IPS-15b (cell line): Measurements from ENCODE around the gene LRRC14B.

Source experiments
- H3K27me3 ChIP-seq: one replicate; pipeline ENCODE4 v1.6.1; 2013; ENCODE audit warnings: low read length; ENCODE audit not compliant: control insufficient read depth, insufficient read depth
- H3K36me3 ChIP-seq: one replicate; pipeline ENCODE4 v1.6.1; 2013; ENCODE audit warnings: low read length; ENCODE audit not compliant: control insufficient read depth, insufficient read depth
- H3K4me1 ChIP-seq: one replicate; pipeline ENCODE4 v1.6.1; 2013; ENCODE audit warnings: mild to moderate bottlenecking, low read length; ENCODE audit not compliant: control insufficient read depth, insufficient read depth
- H3K4me3 ChIP-seq: one replicate; pipeline ENCODE4 v1.5.1; 2013; ENCODE audit warnings: low read depth, low read length
- H3K9ac ChIP-seq: one replicate; pipeline ENCODE4 v1.6.1; 2013; ENCODE audit warnings: low read depth, mild to moderate bottlenecking, low read length
- H3K9me3 ChIP-seq: one replicate; pipeline ENCODE4 v1.6.1; 2013; ENCODE audit warnings: mild to moderate bottlenecking, low read length; ENCODE audit not compliant: control insufficient read depth, insufficient read depth

Gene LRRC14B

GRCh38 chr5:170971-171800, 20.1 kb upstream of the LRRC14B start:
- H3K4me1 ChIP-seq = no peaks in the 10 kb centered on the region
- no peak overlapping the region for H3K4me3 ChIP-seq
- H3K36me3 ChIP-seq = peaks cover 14% of the 10 kb centered on the region
- no peaks in the 10 kb centered on the region for H3K9me3 ChIP-seq
- H3K9ac ChIP-seq = no peak overlapping the region
- H3K27me3 ChIP-seq = no peaks in the 10 kb centered on the region

GRCh38 chr5:171801-172331, 19.4 kb upstream of the LRRC14B start:
- no peaks in the 10 kb centered on the region for H3K27me3 ChIP-seq
- H3K4me1 ChIP-seq = no peaks in the 10 kb centered on the region
- no peak overlapping the region for H3K4me3 ChIP-seq
- H3K9ac ChIP-seq = no peak overlapping the region
- no peaks in the 10 kb centered on the region for H3K9me3 ChIP-seq
- H3K36me3 ChIP-seq = peaks cover 14% of the 10 kb centered on the region

GRCh38 chr5:172421-172820, 18.9 kb upstream of the LRRC14B start:
- Histone ChIP-seq H3K27me3 (no peaks in the 10 kb centered on the region), H3K4me3 (no peak overlapping the region), H3K36me3 (peaks cover 14% of the 10 kb centered on the region), H3K4me1 (no peaks in the 10 kb centered on the region), H3K9me3 (no peaks in the 10 kb centered on the region), H3K9ac (no peak overlapping the region)

GRCh38 chr5:172841-173251, 18.4 kb upstream of the LRRC14B start:
- no peaks in the 10 kb centered on the region for H3K9me3 ChIP-seq
- no peak overlapping the region for H3K4me3 ChIP-seq
- no peak overlapping the region for H3K9ac ChIP-seq
- H3K27me3 ChIP-seq = no peaks in the 10 kb centered on the region
- no peaks in the 10 kb centered on the region for H3K4me1 ChIP-seq
- H3K36me3 ChIP-seq = peaks cover 14% of the 10 kb centered on the region

- Histone ChIP-seq H3K9me3 (no peaks in the 10 kb centered on the region), H3K27me3 (no peaks in the 10 kb centered on the region), H3K4me3 (no peak overlapping the region), H3K9ac (no peak overlapping the region), H3K4me1 (no peaks in the 10 kb centered on the region), H3K36me3 (peaks cover 14% of the 10 kb centered on the region)
These were observed 17.7 kb upstream of the LRRC14B start for GRCh38 chr5:173392-174290.

GRCh38 chr5:174291-174600, 17.0 kb upstream of the LRRC14B start:
- Histone ChIP-seq H3K27me3 (no peaks in the 10 kb centered on the region), H3K4me3 (no peak overlapping the region), H3K36me3 (peaks cover 14% of the 10 kb centered on the region), H3K4me1 (no peaks in the 10 kb centered on the region), H3K9me3 (no peaks in the 10 kb centered on the region), H3K9ac (no peak overlapping the region)

GRCh38 chr5:174876-175465, 16.3 kb upstream of the LRRC14B start:
- Histone ChIP-seq H3K36me3 (peaks cover 14% of the 10 kb centered on the region), H3K27me3 (no peaks in the 10 kb centered on the region), H3K9ac (no peak overlapping the region)

GRCh38 chr5:176296-176823, 14.9 kb upstream of the LRRC14B start:
- no peak overlapping the region for H3K9ac ChIP-seq
- H3K27me3 ChIP-seq = no peaks in the 10 kb centered on the region
- peaks cover 14% of the 10 kb centered on the region for H3K36me3 ChIP-seq
- H3K4me3 ChIP-seq = no peak overlapping the region
- H3K4me1 ChIP-seq = no peaks in the 10 kb centered on the region
- no peaks in the 10 kb centered on the region for H3K9me3 ChIP-seq

More at GRCh38 chr5:174876-175465, 16.3 kb upstream of the LRRC14B start:
- Histone ChIP-seq H3K4me3 (no peak overlapping the region), H3K9me3 (no peaks in the 10 kb centered on the region), H3K4me1 (no peaks in the 10 kb centered on the region)

GRCh38 chr5:178110-178509, 13.2 kb upstream of the LRRC14B start:
- H3K4me3 ChIP-seq = no peak overlapping the region
- H3K9me3 ChIP-seq = no peaks in the 10 kb centered on the region
- H3K27me3 ChIP-seq = no peaks in the 10 kb centered on the region
- no peaks in the 10 kb centered on the region for H3K4me1 ChIP-seq
- H3K9ac ChIP-seq = no peak overlapping the region
- peaks cover 9% of the 10 kb centered on the region for H3K36me3 ChIP-seq

GRCh38 chr5:179401-179800, 11.9 kb upstream of the LRRC14B start:
- H3K4me1 ChIP-seq = no peaks in the 10 kb centered on the region
- H3K9me3 ChIP-seq = no peaks in the 10 kb centered on the region
- H3K4me3 ChIP-seq = no peak overlapping the region
- H3K9ac ChIP-seq = no peak overlapping the region
- peaks cover 2% of the 10 kb centered on the region for H3K36me3 ChIP-seq
- no peaks in the 10 kb centered on the region for H3K27me3 ChIP-seq

- H3K4me3 ChIP-seq = no peak overlapping the region
These were observed 10.9 kb upstream of the LRRC14B start for GRCh38 chr5:180286-180918.

More at GRCh38 chr5:180286-180918, 10.9 kb upstream of the LRRC14B start:
- Histone ChIP-seq H3K36me3 (peaks cover 2% of the 10 kb centered on the region), H3K4me1 (no peaks in the 10 kb centered on the region), H3K27me3 (no peaks in the 10 kb centered on the region), H3K9me3 (no peaks in the 10 kb centered on the region), H3K9ac (no peak overlapping the region)
